ENCODE data around the gene GKN1. TPM values are rescaled to one million over a fixed set of nuclear protein-coding genes. Genes with fewer than 3 reads are reported as not detected.

The GKN1 gene
- total RNA-seq, 1 donor from 2014 or later: not detected

DNA sequence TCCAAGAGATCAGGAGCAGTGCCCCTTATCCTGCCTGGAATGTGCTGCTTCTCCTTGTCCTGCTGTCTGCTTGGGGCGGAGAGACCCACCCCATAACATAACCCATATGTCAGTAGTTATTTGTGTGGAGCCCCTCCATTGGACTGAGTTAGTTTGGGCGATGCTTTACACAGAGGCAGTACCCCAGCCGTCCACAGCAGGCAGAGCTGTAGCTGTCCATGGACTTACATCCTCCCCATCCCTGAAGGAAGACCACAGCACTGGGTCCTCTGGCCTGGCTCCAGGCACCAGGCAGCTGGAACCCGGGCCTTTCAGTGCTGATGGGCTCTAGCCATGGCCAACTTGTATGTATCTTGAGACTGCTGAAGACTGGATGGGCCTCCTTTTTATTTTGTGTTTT lies 42.0 kb upstream of the GKN1 start:
- Histone ChIP-seq H3K4me1 (no peaks in the 10 kb centered on the region), H3K27ac (replicated peaks) (no peak overlapping the region), H3K27me3 (ENCODE audit: low read depth) (peaks cover 23% of the 10 kb centered on the region), H3K4me3 (no peak overlapping the region), H3K36me3 (no peaks in the 10 kb centered on the region), H3K9me3 (replicated peaks) (no peaks in the 10 kb centered on the region)
- intact Hi-C loops (cut with micrococcal nuclease): no loop called here
- no peak for DNase-seq
- TF ChIP-seq, protein P1, sequence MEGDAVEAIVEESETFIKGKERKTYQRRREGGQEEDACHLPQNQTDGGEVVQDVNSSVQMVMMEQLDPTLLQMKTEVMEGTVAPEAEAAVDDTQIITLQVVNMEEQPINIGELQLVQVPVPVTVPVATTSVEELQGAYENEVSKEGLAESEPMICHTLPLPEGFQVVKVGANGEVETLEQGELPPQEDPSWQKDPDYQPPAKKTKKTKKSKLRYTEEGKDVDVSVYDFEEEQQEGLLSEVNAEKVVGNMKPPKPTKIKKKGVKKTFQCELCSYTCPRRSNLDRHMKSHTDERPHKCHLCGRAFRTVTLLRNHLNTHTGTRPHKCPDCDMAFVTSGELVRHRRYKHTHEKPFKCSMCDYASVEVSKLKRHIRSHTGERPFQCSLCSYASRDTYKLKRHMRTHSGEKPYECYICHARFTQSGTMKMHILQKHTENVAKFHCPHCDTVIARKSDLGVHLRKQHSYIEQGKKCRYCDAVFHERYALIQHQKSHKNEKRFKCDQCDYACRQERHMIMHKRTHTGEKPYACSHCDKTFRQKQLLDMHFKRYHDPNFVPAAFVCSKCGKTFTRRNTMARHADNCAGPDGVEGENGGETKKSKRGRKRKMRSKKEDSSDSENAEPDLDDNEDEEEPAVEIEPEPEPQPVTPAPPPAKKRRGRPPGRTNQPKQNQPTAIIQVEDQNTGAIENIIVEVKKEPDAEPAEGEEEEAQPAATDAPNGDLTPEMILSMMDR (IDR thresholded peaks at IDR 0.05; ENCODE audit: borderline replicate concordance): no peak

DNA sequence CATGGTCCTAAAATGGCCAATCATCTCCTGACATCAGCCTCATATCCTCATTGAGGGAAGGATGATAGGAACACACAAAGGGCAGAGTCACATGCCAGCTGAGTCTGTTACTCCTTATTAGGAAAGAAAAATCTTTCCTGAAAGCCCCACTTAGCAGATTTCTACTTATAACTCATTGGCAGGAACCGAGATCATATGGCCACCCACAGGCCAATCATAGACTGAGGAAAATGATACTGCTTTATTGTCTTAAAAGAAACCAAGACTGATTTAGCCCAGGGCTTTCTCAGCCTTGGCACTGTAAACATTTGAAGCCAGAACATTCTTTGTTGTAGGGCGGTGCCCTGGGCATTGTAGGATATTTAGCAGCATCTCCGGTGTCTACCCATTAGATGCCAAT lies 40.4 kb upstream of the GKN1 start:
- intact Hi-C loops (cut with micrococcal nuclease): no loop called here
- TF ChIP-seq, protein P1 (IDR thresholded peaks at IDR 0.05; ENCODE audit: borderline replicate concordance): no peak
- Histone ChIP-seq H3K4me3 (no peak overlapping the region), H3K27me3 (ENCODE audit: low read depth) (peaks cover 8% of the 10 kb centered on the region), H3K27ac (replicated peaks) (no peak overlapping the region), H3K36me3 (no peaks in the 10 kb centered on the region), H3K4me1 (no peaks in the 10 kb centered on the region), H3K9me3 (replicated peaks) (peaks cover 2% of the 10 kb centered on the region)
- DNase-seq: no peak

DNA sequence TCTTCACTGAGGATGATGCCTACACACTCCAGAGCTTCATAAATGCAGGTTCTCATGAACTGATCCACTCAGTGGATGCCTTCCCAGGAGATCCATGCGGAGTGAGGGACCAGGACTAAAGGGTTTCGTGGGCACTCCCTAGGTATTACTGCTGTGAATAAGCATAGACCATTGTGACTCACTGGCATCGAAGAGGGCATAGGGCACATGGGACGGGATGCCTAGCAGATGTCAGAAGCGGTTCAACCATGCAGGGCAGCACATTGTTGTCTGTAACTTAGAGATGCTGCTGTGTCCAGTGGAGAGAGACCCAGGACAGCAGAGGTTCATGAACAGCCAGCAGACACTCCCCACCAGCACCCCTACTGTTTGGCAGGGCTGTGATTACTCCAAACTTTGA lies 39.0 kb upstream of the GKN1 start:
- peaks cover 11% of the 10 kb centered on the region for H3K9me3 ChIP-seq (replicated peaks)
- H3K36me3 ChIP-seq: no peaks in the 10 kb centered on the region
- H3K4me3 ChIP-seq: no peak overlapping the region
- DNase-seq: no peak
- H3K27me3 ChIP-seq (ENCODE audit: low read depth): peaks cover 3% of the 10 kb centered on the region
- no peak overlapping the region for H3K27ac ChIP-seq (replicated peaks)
- intact Hi-C loops (cut with micrococcal nuclease): no loop called here
- H3K4me1 ChIP-seq: no peaks in the 10 kb centered on the region
- TF ChIP-seq, protein P1 (IDR thresholded peaks at IDR 0.05; ENCODE audit: borderline replicate concordance): no peak

DNA sequence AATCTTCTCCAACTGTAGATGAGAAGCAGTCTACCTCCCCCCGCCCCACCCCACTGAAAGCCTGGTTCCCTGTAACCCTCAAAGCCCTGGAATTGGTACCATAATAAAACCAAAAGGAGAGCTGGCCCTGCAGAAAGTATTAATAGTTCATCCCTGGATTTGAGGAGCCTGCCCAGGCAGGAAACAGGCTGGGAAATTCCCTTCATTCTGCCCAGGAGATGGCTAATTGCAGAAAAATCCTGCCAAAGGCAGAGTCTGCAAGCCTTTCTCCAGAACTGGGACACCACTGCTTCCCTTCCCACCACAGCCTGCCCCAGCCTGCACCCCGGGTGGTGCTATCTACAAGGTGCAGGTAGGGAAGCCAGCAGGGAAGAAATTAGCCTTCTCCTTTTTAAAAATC lies 38.0 kb upstream of the GKN1 start:
- Histone ChIP-seq H3K27ac (replicated peaks) (no peak overlapping the region), H3K4me3 (no peak overlapping the region), H3K9me3 (replicated peaks) (peaks cover 11% of the 10 kb centered on the region), H3K36me3 (no peaks in the 10 kb centered on the region), H3K4me1 (no peaks in the 10 kb centered on the region), H3K27me3 (ENCODE audit: low read depth) (peaks cover 3% of the 10 kb centered on the region)
- intact Hi-C loops (cut with micrococcal nuclease): no loop called here
- TF ChIP-seq, protein P1 (IDR thresholded peaks at IDR 0.05; ENCODE audit: borderline replicate concordance): no peak
- no peak for DNase-seq

DNA sequence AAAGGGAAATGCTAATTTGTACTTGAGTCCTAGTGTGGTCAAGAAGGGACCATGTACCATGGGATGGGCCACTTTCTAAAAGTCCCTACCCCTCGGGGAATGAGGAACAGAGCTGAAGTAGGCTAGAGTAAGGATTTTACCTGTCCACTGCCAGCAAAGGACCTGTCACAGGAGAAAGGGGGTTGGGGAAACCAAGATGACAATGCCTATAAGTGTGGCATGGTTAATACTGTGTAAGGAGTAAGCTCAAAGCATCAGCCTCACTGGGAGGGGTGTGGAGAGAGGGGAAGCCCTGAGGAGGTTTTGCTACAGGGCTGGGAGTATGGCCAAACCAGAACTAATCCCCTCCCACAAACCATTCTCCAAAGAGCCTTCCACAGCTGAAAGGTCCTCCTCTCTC lies 37.5 kb upstream of the GKN1 start:
- Histone ChIP-seq H3K27ac (replicated peaks) (no peak overlapping the region), H3K27me3 (ENCODE audit: low read depth) (peaks cover 3% of the 10 kb centered on the region), H3K4me3 (no peak overlapping the region), H3K4me1 (no peaks in the 10 kb centered on the region), H3K9me3 (replicated peaks) (peaks cover 11% of the 10 kb centered on the region), H3K36me3 (no peaks in the 10 kb centered on the region)
- intact Hi-C loops (cut with micrococcal nuclease): no loop called here
- no peak for DNase-seq
- TF ChIP-seq, protein P1 (IDR thresholded peaks at IDR 0.05; ENCODE audit: borderline replicate concordance): no peak

Data from left ventricle myocardium inferior (tissue), 1 donor.